Nucleus accumbens (tissue), 56 donors: ENCODE measurements around the gene PDE6A.
"Not testable (repeated sequence)": the region's sequence is repeated elsewhere in the genome, so short reads cannot be mapped to it uniquely, and the experiment has no call there.

Source experiments
- DNase-seq, 56 donors: peaks; one replicate each; lab custom pipeline; 2025; lab: John Stamatoyannopoulos, UW

PDE6A gene

DNA sequence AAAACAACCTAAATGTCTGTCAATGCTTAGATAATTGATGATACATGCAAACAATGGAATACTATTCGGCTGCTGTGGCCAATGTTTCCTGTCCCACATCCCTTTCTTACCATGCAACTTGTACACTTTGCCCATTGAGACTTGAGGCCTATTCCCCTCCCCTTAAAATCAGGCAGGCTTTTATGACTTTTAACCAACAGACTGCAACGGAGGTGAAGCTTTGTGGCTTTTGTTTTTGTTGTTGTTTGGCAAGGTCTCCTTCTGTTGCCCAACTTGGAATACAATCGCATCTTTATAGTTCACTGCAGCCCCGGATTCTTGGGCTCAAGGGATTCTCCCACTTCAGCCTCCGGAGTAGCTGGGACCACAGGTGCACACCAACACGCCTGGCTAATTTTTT is 10.2 kb upstream of the PDE6A start:
- no peak for DNase-seq

DNA sequence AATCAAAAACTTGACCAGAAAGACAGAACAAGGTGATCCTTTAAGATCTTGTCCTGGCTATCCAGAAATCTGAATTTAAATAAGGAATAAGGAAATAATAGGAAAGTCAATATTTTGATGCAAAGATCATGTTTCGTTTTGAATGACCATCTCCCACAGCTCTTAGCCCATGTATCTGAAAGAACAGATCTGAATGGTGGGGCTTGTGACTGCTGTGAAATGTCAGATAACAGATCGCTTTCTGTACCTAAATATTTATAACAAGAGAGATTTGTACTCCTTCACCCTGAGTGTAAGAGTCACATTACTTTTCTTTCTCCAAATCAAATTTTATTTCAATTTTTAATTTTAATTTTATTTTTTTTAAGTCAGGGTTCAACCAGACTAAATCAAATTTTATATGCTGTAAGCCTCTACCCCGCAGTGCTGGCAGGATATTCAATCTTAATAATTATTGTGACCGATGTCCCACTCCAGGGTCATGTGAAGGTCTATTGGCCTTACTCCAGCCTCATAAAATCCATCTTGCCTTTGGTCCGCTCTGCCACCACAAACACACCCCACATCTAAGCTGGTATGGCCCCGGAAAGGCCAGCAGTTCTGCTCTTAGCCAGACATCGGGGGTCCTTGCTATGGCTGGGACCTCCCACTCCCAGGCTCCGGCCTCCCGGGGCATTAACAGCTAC is 9.0 kb upstream of the PDE6A start:
- DNase-seq = no peak

DNA sequence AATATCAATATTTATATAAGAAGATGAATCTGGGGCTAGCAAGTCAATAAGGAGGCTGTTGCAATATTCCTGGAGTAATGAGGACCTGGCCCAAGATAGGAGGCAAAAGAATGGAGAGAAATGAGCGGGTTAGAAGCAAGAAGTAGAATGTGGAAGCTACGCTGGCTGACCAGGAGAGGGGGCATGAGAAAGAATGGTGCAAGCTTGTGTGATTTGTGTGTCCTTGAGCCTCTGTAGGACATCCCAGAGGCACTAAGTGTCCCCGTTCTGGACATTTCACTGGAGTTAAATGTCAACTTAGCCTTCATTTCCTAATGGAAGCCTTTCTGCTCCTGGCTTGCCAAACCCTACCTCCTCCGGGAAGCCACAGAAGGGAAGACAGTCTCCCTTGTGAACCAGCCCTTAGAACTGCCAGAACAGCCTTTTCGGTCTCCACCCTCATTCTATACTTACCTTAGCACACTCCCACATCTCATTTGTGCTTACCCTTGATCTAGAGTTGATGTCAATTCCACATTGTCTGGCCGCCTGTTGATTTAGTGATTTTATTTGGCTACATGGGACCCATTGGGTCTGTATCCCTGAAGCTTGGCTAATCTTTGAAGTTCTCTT is 6.7 kb upstream of the PDE6A start:
- DNase-seq = no peak

DNA sequence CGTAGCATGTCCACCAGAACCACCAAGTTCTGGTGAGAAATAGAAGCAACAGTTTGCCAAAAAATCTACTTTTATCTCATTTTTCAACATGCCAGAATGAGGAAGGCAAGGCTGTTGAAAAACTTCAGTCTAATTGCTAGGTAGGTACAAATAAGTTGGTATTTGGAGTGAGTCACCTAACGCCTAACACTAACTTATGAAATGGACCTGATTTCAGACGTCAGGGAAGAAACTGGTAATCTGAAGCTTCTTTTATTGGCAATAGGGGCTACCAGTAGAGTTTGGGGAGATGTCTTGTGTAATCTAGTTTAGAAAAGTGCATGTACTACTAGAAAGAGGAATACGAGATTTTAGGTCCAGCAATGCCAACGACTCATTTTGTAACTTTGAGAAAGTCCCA is 4.4 kb upstream of the PDE6A start:
- DNase-seq = no peak

DNA sequence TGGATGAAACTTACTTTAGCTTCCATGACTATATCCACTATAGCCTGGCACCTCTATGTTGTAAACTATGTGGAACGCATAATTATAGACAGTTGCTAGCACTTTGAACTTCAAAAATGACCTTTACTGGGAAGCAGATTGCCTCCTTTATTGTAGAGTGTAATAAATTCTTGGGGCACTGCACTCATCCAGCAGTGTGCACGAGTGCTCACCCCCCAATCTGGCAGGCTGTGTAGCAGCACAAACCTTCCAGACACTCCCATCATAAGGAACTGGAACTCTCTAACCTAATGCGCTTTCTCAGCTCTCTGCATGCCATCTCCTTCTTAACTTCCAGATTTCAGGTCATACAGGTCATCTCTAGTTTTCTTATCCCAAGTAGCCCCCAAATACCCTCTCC is 1.5 kb upstream of the PDE6A start:
- DNase-seq = no peak

DNA sequence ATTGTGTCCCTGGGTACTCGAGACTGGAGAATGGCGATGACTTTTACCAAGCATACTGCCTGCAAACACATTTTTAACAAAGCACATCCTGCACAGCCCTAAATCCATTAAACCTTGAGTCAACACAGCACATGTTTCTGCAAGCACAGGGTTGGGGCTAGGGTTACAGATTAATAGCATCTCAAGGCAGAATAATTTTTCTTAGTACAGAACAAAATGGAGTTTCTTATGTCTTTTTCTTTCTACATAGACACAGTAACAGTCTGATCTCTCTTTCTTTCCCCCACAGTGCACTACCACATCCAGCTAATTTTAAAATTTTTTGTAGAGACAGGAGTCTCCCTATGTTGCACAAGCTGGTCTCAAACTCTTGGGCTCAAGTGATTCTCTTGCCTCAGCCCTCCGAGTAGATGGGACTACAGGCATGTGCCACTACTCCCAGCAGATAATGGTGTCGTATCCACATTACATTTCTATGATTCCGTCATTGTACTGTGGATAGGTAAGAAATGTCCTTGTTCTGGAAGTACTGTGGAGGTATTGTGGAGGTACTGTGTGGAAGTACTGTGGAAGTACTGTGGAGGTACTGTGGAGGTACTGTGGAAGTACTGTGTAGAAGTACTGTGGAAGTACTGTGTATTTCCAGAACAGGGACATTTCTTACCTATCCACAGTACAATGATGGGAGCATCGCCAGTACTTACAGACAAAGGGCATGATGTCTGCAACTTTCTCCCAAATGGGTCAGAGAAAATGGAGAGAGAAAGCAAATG is 1.2 kb downstream of the PDE6A start:
- not testable (repeated sequence) for DNase-seq

DNA sequence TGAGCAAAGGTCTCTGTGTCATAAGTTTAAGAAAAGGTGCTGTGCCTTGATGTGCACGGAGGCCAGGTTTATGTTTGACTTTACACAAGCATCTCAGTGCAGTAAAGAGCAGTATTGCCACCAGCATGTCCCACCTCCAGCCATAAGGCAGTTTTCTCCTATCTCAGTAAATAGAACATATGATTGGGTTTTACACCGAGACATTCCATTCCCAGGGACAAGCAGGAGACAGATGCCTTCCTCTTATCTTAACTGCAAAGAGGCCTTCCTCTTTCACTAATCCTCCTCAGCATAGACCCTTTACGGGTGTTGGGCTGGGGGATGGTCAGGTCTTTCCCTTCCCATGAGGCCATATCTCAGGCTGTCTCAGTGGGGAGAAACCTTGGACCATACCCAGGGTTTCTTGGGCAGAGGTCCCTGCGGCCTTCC is 1.8 kb downstream of the PDE6A start:
- DNase-seq = not testable (repeated sequence)

DNA sequence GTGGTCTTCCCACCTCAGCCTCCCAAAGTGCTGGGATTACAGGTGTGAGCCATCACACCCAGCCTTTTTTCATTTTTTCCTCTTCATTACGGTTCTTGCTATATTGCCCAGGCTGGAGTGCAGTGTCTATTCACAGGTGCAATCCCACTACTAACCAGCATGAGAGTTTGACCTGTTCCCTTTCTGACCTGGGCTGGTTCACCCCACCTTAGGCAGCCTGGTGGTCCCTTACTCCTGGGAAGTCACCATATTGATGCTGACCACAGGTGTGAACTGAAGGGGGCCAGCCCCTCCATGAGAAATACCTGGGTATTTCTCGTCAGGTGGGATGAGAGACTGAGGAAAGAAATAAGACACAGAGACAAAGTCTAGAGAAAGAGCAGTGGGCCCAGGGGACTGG is 2.4 kb downstream of the PDE6A start:
- DNase-seq = no peak

DNA sequence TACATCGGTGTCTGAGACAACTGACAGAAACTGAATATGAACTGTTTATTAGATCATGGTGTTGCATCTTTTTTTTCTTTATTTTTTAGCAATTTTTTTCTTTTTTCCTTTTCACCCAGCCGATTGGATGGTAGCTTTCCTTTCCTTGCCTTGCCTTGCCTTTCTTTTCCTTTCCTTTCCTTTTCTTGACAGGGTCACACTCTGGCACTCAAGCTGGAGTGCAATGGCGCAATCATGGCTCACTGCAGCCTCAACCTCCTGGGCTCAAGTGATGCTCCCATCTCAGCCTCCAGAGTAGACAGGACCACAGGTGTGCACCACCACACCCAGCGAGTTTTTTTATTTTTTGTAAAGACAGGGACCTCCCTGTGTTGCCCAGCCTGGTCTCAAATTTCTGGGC is 2.8 kb downstream of the PDE6A start:
- DNase-seq = no peak

DNA sequence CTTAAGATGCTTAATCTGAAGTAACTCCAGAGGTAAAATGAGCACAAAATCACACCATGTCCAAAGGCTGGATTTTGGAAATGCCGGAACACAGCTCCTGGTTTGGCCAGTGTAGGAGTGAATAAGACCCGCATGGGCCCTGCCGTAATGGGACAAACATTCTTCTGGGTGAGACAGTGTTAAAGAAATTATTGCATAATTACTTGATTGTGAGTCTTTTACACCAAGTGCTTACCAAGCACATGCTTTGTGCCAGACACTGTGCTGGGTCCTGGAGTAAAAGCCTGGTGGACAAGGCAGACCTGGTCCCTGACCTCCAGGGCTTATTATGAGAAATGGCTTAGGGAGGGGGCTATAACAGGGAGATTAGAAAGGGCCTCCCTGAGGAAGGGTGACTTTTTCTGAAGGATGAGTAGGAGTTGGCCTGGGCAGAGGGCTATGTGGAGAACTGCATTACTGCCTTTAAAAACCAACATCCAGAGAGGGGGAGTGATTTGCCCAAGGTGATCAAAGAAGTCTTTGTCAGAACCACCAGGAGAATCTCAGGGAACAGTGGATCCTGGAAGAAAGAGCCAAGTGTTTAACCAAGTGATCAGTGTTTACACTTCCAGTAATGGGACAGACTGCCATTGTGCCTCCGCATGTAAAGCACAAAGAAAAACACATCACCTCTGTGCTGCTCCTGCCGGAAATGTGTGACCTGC is 3.5 kb downstream of the PDE6A start:
- DNase-seq = no peak

DNA sequence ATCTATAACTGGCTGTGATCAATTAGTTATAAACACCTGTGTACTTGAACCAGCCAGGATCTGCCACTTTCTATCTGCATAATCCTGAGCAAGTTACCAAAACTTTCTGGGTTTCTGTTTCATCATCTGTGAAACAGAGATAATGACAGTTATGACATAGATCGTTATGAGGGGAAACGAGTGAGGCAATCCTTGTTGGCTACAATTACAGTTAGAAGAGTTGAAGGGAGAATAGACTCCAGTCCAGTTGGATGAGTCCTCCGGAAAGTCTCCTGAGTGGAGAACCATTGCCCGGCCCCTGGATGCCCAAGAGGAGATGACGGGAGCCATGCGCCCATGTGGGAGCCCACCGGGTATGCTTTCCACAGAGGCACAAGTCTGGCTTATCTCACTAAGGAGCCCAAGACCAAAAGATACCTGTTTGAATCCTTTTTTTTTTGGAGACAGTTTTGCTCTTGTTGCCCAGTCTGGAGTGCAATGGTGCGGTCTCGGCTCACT is 4.5 kb downstream of the PDE6A start:
- DNase-seq = no peak

DNA sequence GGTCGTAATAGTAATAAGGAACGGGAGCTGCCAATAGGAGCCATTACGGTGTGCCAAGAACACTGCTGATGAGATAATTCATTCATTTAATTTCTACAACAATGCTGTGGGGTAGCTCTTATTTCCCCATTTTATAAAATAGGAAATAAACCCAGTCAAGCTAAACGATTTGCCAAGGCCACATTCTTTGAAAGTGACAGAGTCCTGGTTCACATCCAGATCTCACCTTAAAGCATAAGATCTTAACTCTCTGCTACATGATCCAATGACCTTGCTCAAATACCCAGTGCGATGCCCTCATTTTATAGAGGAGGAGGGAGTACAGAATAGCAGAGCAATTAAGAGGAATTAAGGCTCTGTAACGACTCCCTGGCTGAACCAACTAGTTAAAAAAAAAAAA is 5.0 kb downstream of the PDE6A start:
- no peak for DNase-seq

DNA sequence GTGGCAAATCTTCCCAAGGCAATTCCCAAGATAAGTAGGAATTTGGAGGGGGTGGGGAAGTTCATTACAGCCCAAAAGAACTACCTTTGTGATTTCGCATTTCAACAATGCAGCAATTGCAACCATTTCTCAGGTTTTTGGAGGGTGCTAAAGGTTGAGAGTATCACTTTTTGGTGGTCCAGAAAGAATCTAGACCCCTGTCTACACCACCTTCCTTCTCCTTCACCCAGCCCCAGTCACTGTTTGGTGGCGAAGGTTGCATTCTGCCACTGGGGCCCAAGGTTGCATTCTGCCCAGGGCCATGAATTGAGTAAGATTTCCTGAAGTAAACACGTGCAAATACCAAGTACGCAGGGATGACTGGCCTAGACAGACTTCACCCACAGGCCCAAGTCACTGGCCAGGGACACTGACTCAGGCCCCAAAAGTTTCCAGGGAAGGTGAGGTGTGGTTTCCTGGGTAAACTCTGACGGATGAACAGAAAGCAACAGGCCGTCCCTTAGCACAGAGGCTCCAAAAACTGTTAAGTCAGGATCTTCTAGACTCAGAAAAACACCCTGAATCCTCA is 5.7 kb downstream of the PDE6A start:
- no peak for DNase-seq

DNA sequence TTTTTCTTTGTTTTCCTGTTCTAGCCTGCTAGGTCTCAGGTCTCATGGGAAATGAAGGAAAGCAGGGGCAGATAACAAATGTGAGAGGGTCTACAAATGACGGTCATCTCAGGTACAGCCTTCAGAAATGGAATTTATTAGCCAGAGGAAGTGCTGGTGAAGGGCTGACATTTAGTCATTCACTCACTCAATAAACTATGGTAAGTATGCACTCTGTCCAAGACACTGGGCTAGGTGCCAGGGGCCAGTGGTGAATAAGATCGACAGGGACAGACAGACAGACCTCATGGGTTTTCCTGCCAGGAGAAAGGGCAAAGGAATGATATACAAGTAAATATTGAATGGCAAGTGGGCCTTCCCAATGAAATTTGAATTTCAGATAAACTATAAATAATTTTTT is 6.3 kb downstream of the PDE6A start:
- peak in 1 of 56 donors; percentile 16 for DNase-seq

DNA sequence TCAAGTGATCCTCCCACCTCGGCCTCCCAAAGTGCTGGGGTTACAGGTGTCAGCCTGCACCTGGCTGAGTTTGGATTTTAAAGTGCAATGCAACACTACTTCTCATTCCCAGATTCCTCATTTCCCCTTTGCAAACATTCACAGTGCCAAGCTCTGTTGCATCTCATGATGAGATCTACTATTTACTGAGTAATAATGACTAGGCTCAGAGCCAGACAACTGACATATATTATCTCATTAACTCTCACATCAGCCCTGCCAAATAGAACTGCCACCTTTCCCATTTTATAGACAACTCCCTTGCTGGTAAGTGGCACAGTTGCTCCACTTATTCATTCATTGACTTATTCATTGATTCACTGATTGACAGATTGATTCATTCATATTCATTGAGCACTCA is 7.0 kb downstream of the PDE6A start:
- DNase-seq = no peak

DNA sequence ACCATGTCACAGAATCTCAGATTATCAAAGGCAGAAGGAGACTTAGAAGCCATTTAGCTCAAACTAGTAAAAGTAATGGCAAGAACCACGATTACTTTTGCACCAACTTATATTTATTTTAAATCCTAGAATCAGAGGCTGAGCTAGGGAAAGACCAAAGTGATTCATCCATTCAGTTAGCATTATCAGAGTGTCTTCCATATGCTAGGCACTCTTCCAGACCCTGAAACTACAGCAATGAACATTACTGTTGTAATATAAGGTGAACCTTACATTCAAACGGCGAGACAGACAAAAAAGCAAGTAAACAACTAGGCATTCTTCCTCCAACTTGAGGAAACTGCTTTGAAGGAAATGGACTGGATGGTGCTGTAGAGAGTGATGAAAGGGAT is 7.9 kb downstream of the PDE6A start:
- no peak for DNase-seq

DNA sequence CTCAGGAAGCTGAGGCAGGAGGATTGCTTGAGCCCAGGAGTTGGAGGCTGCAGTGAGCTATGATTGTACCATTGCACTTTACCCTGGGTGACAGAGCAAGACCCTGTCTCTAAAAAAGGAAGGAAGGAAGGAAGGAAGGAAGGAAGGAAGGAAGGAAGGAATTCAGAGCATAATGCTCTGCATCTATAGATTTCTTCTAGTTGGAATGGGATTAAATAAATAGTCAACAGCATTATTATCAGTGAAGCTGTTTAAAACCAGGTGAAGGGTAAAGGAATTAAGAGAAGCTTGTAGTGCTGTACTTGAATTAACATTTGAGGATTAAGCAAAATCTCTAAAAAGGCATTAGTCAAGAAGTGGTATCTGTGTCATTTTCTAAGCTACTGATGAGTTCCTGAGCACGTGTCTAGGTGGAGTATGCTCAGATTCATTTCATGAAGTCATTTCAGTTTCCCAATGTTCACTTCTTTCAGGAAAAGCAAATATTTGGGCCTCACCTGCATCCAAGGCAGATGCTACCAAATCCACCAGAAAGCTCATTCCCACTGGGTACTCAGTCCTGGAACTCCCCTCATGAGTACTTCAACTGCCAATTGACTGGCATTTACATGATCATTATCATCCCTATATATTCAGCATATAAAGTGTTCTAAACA is 8.4 kb downstream of the PDE6A start:
- no peak for DNase-seq

DNA sequence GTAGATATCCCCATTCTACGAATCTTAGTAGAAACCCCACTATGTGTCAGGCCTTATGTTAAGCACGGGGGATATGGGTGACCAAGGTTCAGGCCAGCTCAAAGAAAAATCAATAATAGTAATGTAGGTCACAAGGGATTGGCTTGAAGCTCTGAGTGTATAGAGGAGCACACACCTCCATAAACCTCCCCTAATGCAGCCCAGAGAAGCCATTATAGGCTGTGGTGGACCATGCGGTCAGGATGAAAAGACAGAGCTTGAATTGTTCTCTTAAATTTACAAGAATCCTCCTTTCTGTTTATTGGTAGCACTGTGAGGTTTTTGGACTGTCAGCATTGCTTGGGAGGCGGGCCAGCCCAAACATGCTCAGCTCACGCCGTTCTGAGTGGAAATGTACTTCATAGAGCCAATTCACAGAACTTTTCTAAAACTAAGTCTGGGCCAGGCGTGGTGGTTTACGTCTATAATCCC is 9.1 kb downstream of the PDE6A start:
- DNase-seq = no peak

DNA sequence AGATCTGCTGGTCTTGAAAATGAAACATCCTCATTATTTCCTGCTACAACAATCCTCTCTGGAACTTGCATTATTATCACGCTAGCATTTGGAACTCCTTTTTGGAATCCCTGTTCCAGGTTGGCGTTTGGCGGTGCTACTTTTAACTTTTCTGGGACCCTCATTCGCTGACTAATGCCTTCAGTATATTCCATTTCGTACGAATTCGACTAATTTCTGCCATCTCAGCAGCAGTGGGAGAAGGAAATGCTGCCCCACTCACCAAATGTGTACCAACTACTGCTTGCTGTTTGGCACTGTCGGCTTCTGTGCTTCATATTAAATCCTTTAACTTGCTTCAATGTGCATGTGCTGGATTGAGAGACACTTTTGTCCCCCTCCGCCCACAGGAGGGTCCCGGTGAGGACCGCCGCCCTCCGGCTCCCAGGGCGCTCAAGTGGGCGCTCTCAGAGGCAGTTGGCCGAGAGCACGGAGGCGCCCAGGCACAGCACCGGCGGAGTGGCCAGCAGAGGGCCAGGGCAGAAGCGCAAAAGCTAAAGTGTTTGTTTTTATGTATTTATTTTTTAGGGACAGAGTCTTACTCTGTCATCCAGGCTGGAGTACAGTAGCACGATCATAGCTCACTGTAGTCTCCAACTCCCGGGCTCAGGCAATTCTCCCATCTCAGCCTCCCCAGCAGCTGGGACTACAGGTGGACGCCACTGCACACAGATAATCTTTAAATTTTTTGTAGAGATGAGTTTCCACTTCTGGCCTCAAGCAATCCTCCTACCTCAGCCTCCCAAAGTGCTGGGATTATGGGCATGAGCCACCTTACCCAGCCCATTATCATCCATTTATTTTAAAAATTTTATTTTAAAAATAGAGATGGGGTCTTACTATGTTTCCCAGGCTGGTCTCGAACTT is 11.9 kb downstream of the PDE6A start:
- no peak for DNase-seq
